OCI-LY1 (cell line): ENCODE results near the gene UBR2.

ENCODE experiments used
- H2AFZ ChIP-seq: fragments of 200-600 bp; sonication (generic), shearing (Covaris generic); 2 replicates; pipeline ENCODE4 v1.6.0; 2014; ENCODE audit warnings: antibody characterized with exemption, mild to moderate bottlenecking, low read length
- H3F3A ChIP-seq: fragments of 200-600 bp; sonication (generic), shearing (Covaris generic); 2 replicates; pipeline ENCODE4 v1.6.0; 2014; ENCODE audit warnings: mild to moderate bottlenecking, antibody characterized with exemption, low read length, moderate library complexity; ENCODE audit not compliant: insufficient read depth
- H3K27ac ChIP-seq: fragments of 200-600 bp; sonication (generic); 2 replicates; pipeline ENCODE4 v1.5.1; 2014; ENCODE audit warnings: low read length, mixed run types, mild to moderate bottlenecking, low read depth; ENCODE audit not compliant: poor library complexity, severe bottlenecking
- H3K27me3 ChIP-seq: fragments of 200-600 bp; sonication (generic); 2 replicates; pipeline ENCODE4 v1.6.0; 2014; ENCODE audit warnings: antibody characterized with exemption, mild to moderate bottlenecking, low read length, moderate library complexity; ENCODE audit not compliant: insufficient read depth
- H3K36me3 ChIP-seq: fragments of 200-600 bp; sonication (generic); 2 replicates; pipeline ENCODE4 v1.6.1; 2014; ENCODE audit warnings: mild to moderate bottlenecking, antibody characterized with exemption, low read length, moderate library complexity, mixed read lengths; ENCODE audit not compliant: insufficient read depth
- H3K4me1 ChIP-seq: fragments of 200-600 bp; sonication (generic); 2 replicates; pipeline ENCODE4 v1.5.1; 2014; ENCODE audit warnings: mild to moderate bottlenecking, low read length, moderate library complexity; ENCODE audit not compliant: insufficient read depth, severe bottlenecking
- H3K4me2 ChIP-seq: fragments of 200-600 bp; sonication (generic), shearing (Covaris generic); 2 replicates; pipeline ENCODE4 v1.6.1; 2014; ENCODE audit warnings: low read length
- H3K4me3 ChIP-seq: fragments of 200-600 bp; sonication (generic); 2 replicates; pipeline ENCODE4 v1.5.1; 2014; ENCODE audit warnings: low read length, low read depth, mild to moderate bottlenecking, mixed read lengths; ENCODE audit not compliant: poor library complexity, severe bottlenecking
- H3K79me2 ChIP-seq: fragments of 200-600 bp; shearing (Covaris generic); 2 replicates; pipeline ENCODE4 v1.6.1; 2016; ENCODE audit warnings: mixed run types, low read length, mixed read lengths; ENCODE audit not compliant: insufficient read depth
- H3K9ac ChIP-seq: fragments of 200-600 bp; sonication (generic), shearing (Covaris generic); 2 replicates; pipeline ENCODE4 v1.6.1; 2014; ENCODE audit warnings: mild to moderate bottlenecking, low read length, mixed read lengths
- H3K9me2 ChIP-seq: fragments of 200-600 bp; sonication (generic), shearing (Covaris generic); 2 replicates; pipeline ENCODE4 v1.6.1; 2014; ENCODE audit warnings: low read depth, mild to moderate bottlenecking, low read length, mixed read lengths
- H3K9me3 ChIP-seq: fragments of 200-600 bp; shearing (Covaris generic); 2 replicates; pipeline ENCODE4 v1.6.1; 2014; ENCODE audit warnings: low read length, mixed read lengths
- H4K20me1 ChIP-seq: fragments of 200-600 bp; sonication (generic), shearing (Covaris generic); 2 replicates; pipeline ENCODE4 v1.6.0; 2016; ENCODE audit warnings: mild to moderate bottlenecking, low read length; ENCODE audit not compliant: insufficient read depth
- EZH2 ChIP-seq: fragments of 200-600 bp; sonication (generic), shearing (Covaris generic); IDR thresholded peaks from 2 replicates; pipeline ENCODE4 v1.8.0; 2017; ENCODE audit warnings: borderline replicate concordance, mixed run types, mild to moderate bottlenecking, antibody characterized with exemption, low read length, moderate library complexity, mixed read lengths
- TF ChIP-seq, protein P1 (sequence below): fragments of 200-600 bp; sonication (generic), shearing (Covaris generic); IDR thresholded peaks from 2 replicates; pipeline ENCODE4 v1.5.1; 2017; ENCODE audit warnings: mild to moderate bottlenecking, antibody characterized with exemption, low read length, moderate library complexity, mixed read lengths

The UBR2 gene

DNA sequence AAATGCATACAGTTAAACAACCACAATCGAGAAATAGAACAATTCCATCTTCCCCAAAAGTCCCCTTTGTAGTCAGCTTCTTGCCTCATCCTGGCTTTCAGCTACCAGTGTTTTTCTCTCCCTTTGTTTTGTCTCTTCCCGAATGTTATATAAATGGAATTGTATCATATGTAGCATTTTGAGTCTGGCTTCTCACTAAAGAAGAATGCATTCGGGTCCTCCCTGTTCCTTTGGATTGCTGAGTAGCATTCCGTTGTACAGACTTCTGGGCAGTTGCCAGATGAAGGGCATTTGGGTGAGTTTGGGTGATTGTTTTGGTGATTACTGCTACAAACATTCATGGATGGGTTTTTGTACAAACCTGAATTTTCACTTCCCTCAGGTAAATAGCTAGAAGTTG is 130.8 kb downstream of the UBR2 start:
- Histone ChIP-seq H3K27me3 (no peaks in the 10 kb centered on the region), H3K36me3 (peaks cover 41% of the 10 kb centered on the region; the same call in 1 of the 2 replicates), H3K4me3 (no peak overlapping the region), H3K9ac (no peak overlapping the region), H2AFZ (no peak overlapping the region), H3K27ac (no peak overlapping the region), H4K20me1 (no peaks in the 10 kb centered on the region), H3K79me2 (no peaks in the 10 kb centered on the region), H3K9me3 (no peaks in the 10 kb centered on the region), H3K9me2 (no peaks in the 10 kb centered on the region), H3K4me1 (peaks cover 6% of the 10 kb centered on the region), H3F3A (no peaks in the 10 kb centered on the region), H3K4me2 (no peak overlapping the region)
- TF ChIP-seq, protein P1, sequence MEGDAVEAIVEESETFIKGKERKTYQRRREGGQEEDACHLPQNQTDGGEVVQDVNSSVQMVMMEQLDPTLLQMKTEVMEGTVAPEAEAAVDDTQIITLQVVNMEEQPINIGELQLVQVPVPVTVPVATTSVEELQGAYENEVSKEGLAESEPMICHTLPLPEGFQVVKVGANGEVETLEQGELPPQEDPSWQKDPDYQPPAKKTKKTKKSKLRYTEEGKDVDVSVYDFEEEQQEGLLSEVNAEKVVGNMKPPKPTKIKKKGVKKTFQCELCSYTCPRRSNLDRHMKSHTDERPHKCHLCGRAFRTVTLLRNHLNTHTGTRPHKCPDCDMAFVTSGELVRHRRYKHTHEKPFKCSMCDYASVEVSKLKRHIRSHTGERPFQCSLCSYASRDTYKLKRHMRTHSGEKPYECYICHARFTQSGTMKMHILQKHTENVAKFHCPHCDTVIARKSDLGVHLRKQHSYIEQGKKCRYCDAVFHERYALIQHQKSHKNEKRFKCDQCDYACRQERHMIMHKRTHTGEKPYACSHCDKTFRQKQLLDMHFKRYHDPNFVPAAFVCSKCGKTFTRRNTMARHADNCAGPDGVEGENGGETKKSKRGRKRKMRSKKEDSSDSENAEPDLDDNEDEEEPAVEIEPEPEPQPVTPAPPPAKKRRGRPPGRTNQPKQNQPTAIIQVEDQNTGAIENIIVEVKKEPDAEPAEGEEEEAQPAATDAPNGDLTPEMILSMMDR = no peak
- no peak for TF ChIP-seq EZH2

- no peaks in the 10 kb centered on the region for H3F3A ChIP-seq
- H3K27ac ChIP-seq = no peak overlapping the region
- TF ChIP-seq EZH2 = no peak
- TF ChIP-seq, protein P1 = no peak
Observed at GRCh38 chr6:42696526-42697267, 132.9 kb downstream of the UBR2 start.

GRCh38 chr6:42697268-42697655 is 133.4 kb downstream of the UBR2 start:
- H3K4me3 ChIP-seq = no peak overlapping the region
- H3K4me2 ChIP-seq = no peak overlapping the region
- no peak overlapping the region for H3K9ac ChIP-seq
- H3K9me2 ChIP-seq = no peaks in the 10 kb centered on the region
- no peak for TF ChIP-seq EZH2
- TF ChIP-seq, protein P1 = no peak
- no peaks in the 10 kb centered on the region for H4K20me1 ChIP-seq
- no peaks in the 10 kb centered on the region for H3K9me3 ChIP-seq
- no peak overlapping the region for H3K27ac ChIP-seq
- H3K79me2 ChIP-seq = no peaks in the 10 kb centered on the region
- no peaks in the 10 kb centered on the region for H3F3A ChIP-seq
- H3K36me3 ChIP-seq = peaks cover 19% of the 10 kb centered on the region; the same call in 1 of the 2 replicates
- peaks cover 6% of the 10 kb centered on the region for H3K4me1 ChIP-seq
- no peak overlapping the region for H2AFZ ChIP-seq
- H3K27me3 ChIP-seq = no peaks in the 10 kb centered on the region

More at GRCh38 chr6:42696526-42697267, 132.9 kb downstream of the UBR2 start:
- H3K9ac ChIP-seq = no peak overlapping the region
- peaks cover 23% of the 10 kb centered on the region; the same call in 1 of the 2 replicates for H3K36me3 ChIP-seq
- H3K9me2 ChIP-seq = no peaks in the 10 kb centered on the region
- no peak overlapping the region for H3K4me2 ChIP-seq
- H3K9me3 ChIP-seq = no peaks in the 10 kb centered on the region
- no peaks in the 10 kb centered on the region for H4K20me1 ChIP-seq
- H3K4me3 ChIP-seq = no peak overlapping the region
- H3K27me3 ChIP-seq = no peaks in the 10 kb centered on the region
- no peak overlapping the region for H2AFZ ChIP-seq
- H3K79me2 ChIP-seq = no peaks in the 10 kb centered on the region
- H3K4me1 ChIP-seq = peaks cover 6% of the 10 kb centered on the region
